H7 (cell line): Measurements from ENCODE around the gene SMARCD2. TPM values are rescaled to one million over a fixed set of nuclear protein-coding genes. Genes with fewer than 3 reads are reported as not detected.
"Not testable (repeated sequence)": the region's sequence is repeated elsewhere in the genome, so short reads cannot be mapped to it uniquely, and the experiment has no call there.

Source experiments
- DNase-seq: peaks from one replicate; pipeline ENCODE4 v3.0.0; 2012
- H3K27me3 ChIP-seq: 2 replicates; pipeline ENCODE4 v1.6.0; 2011; ENCODE audit warnings: mild to moderate bottlenecking, low read length; ENCODE audit not compliant: control insufficient read depth, insufficient read depth
- H3K36me3 ChIP-seq: replicated peaks from 2 replicates; pipeline ENCODE4 v1.5.1; 2011; ENCODE audit warnings: low read length; ENCODE audit not compliant: control insufficient read depth, insufficient read depth
- H3K4me3 ChIP-seq: 2 replicates; pipeline ENCODE4 v1.5.1; 2011; ENCODE audit warnings: low read depth, mild to moderate bottlenecking, control low read depth, low read length, moderate library complexity; ENCODE audit not compliant: insufficient read depth
- total RNA-seq: library from RNA; depleted of rRNA; stranded (reverse); fragments of >200 nt; shearing (Covaris generic); gene quantifications from 2 replicates; pipeline ENCODE4 v1.2.3, GENCODE V29; 2014; rRNA removed

Gene SMARCD2
- total RNA-seq = 141 and 144 TPM in 2 replicates

DNA sequence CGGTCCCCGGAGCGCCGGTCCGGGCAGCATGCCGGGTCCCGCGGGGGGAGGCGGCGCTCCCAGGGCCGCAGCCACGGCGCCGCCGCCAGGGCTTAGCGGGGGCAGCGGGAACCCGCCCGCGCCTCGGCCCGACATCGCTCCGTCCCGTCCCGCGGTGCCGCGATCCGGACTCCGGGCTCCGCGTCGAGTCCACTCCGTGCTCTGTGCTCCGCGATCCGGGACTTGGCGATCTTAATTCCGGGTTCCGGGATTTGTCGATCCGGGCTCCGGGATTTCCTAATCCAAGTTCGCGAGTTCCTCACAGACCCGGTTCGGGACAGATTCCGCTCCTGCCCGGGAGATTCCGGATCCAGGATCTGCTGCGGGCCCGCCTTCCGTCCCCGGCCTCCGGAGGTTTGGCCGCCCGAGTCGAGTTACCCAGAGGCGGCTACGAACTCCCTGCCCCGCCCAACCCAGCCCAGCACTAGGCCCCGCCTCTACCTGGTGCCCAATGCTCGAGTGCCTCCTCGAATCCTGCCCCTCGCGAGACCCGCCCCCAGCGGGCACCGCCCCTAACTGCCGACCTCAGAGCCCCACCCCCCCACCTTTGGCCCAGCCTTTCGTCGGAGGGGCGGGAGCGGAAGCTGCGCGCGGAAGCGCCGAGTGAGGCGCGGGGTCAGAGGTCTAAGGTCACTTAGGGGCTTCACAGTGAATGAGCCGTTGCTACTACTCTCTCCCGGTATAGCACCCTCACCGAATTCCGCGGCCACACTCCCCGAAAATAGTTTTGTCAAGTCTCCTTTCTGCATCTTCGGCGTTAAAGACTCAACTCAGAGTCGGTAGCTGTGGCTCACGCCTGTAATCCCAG is at the start of gene SMARCD2:
Gene SMARCD2, minus strand, starts transcription at position 146 of the 847 bp plus-strand sequence. Its CDS starts 11 bp downstream, at position 135.
- Histone ChIP-seq H3K36me3 (no peaks in the 10 kb centered on the region), H3K4me3 (peak within 1 kb of the TSS; percentile 78), H3K27me3 (peaks cover 2% of the 10 kb centered on the region)
- peak; percentile 99 for DNase-seq

DNA sequence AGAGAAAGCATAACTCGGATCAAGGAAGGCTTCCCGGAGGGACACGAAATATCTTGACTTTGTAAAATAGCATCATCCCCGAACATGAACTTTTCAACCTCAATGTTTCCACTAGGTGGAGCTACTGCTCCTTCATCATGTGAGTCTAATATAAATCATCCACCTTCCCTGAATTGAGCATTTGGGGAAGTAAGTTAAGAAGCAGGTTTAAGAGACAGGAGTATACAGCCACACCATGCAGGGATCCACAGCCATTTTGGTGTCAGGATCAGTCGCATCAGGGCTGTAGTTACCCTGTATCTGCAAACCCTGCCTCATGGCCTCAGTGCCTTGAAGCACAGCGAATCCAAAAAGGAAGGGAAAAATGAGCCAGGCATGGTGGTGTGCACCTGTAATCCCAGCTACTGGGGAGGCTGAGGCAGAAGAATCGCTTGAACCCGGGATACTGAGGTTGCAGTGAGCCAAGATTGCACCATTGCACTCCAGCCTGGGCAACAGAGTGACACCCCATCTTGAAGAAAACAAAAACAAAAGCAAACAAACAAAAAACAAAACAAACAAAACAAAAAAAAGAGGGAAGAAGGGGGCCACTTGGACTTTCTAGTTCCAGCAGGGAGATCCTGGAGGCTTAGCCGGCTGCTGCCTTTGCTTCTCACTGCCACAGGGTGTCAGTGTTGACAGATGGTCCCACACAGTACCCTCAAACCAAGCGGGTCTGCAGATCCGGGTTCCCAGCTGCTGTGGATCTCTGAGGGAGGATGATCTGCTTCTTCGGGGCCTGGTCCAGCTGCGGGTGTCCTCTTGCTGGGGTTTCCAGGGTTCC is 46.8 kb upstream of the SMARCD2 start:
- DNase-seq = peak; percentile 42
- not testable (repeated sequence) for H3K27me3 ChIP-seq, H3K4me3 ChIP-seq, H3K36me3 ChIP-seq

DNA sequence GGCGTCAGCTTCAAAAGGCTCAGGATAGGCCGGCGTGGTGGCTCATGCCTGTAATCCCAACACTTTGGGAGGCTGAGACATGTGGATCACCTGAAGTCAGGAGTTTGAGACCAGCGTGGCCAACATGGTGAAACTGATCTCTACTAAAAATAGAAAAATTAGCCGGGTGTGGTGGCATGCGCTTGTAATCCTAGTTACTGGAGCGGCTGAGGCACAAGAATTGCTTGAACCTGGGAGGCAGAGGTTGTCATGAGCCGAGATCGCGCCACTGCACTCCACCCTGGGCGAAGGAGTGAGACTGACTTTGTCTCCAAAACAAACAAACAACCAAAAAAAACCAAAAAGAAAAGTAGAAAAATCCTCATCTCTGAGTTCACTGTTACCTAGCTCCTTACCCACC is 42.6 kb upstream of the SMARCD2 start:
- H3K36me3 ChIP-seq, H3K27me3 ChIP-seq, H3K4me3 ChIP-seq, DNase-seq: not testable (repeated sequence)

DNA sequence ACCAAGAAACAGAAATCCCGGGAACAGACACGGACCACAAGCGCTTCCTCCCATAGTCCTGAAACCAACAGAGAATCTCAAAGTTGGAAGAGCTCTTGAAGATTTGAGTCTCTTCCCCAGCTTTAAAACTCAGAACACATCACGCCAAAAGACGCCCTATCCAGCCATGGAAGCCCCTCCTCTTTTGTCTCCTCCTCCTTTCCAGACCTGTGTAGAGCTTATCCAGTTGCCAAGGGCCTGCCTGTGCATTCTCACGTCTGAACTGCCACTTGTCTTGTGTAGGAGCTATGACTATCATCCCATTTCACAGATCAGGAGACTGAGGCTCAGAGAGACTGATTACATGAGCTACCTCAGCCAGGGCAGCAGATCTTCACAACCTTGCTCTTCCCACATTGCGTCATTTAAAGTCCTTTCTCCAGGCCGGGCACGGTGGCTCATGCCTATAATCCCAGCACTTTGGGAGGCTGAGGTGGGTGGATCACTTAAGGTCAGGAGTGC is 40.2 kb upstream of the SMARCD2 start:
- H3K4me3 ChIP-seq, H3K36me3 ChIP-seq, H3K27me3 ChIP-seq: not testable (repeated sequence)
- peak; percentile 19 for DNase-seq

DNA sequence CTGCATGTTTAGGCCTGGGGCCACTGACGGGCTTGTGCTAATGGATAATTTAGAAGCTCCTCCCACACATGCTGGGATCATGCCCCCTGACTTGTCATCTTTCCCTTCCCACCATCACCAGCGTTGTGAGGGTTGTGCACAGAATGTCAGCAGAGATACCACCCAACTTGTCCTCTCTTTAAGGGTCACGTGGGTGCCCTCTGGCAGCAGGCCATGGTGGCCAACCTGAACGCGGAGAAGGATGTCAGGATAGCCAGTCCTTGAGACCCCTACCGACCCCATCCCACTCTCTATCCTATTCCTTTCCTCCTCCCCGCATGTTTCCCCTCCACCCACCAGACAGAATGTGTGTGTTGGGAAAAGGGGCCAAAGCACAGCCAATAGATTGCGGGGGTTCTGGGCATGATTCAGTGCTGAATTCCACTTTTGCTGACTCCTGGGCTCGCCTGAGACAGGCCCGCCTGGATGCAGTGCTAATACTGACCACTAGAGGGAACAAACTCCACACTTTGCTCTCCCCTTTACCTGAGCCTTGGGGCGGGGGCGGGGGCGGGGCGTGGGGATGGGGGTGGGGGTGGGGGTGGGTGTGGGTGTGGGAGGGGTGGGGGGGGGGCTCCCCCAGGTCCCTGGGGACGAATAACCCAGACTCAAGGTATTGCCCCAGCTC is 39.6 kb upstream of the SMARCD2 start, which contains the start of gene GH2:
Gene GH2, minus strand, starts transcription at position 10 of the 667 bp plus-strand sequence. CDS start 143 bp downstream, outside the sequence.
- DNase-seq = peak; percentile 91
- Histone ChIP-seq H3K36me3 (no peaks in the 10 kb centered on the region), H3K27me3 (no peaks in the 10 kb centered on the region), H3K4me3 (no peak within 1 kb of the TSS)

GRCh38 chr17:63881337-63881736 is 38.9 kb upstream of the SMARCD2 start:
- DNase-seq = peak; percentile 77
- not testable (repeated sequence) for H3K4me3 ChIP-seq, H3K27me3 ChIP-seq, H3K36me3 ChIP-seq

DNA sequence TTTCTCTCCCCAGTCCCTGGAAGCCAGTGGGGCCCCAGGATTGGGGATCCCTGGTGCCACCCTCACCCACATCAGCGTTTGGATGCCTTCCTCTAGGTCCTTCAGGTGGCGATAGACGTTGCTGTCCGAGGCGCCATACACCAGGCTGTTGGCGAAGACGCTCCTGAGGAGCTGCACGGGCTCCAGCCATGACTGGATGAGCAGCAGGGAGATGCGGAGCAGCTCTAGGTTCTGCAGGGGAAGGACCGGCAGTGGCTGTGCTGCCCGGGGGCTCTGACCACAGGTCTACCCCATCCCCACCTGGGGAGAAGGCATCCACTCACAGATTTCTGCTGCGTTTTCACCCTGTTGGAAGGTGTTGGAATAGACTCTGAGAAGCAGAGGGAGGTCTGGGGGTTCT is 38.2 kb upstream of the SMARCD2 start:
- Histone ChIP-seq H3K4me3 (no peak overlapping the region), H3K36me3 (no peaks in the 10 kb centered on the region)
- peak; percentile 35 for DNase-seq

DNA sequence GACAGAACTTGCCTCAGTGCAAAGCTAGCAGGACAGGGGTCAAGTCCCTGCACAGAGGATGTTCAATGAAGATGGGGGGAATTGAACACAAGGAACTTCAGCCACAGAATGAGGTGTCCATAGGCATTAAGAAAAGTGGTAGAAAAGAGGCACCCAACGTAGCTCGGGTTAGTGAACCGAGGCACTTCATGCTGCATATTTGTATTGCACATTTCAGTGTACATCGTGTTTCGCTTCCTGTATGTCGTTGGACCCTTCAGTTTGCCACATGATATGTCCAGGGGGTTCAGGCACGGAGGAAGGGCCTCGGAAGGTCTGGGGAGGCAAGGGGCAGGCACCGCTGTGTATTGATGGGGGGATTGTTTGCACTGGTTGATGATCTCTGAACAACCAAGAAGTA is 35.9 kb upstream of the SMARCD2 start:
- H3K4me3 ChIP-seq, DNase-seq, H3K27me3 ChIP-seq, H3K36me3 ChIP-seq: not testable (repeated sequence)

More for the DNA sequence above, 38.2 kb upstream of the SMARCD2 start:
- no peaks in the 10 kb centered on the region for H3K27me3 ChIP-seq

GRCh38 chr17:63874693-63875092 is 32.2 kb upstream of the SMARCD2 start:
- not testable (repeated sequence) for H3K4me3 ChIP-seq, DNase-seq, H3K36me3 ChIP-seq, H3K27me3 ChIP-seq

DNA sequence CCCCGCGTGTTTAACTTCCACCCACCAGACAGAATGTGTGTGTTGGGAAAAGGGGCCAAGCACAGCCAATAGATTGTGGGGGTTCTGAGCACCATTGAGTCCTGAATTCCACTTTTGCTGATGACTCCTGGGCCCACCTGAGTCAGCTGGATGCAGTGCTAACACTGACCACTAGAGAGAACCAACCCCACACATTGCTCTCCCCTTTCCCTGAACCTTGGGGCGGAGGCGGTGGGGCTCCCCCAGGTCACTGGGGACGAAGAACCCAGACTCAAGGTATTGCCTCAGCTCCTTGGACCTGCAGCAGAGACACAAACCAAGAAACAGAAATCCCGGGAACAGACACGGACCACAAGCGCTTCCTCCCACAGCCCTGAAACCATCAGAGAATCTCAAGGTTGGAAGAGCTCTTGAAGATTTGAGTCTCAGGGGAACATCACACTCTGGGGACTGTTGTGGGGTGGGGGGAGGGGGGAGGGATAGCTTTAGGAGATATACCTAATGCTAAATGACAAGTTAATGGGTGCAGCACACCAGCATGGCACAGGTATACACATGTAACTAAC is 31.7 kb upstream of the SMARCD2 start:
- not testable (repeated sequence) for DNase-seq, H3K4me3 ChIP-seq, H3K27me3 ChIP-seq, H3K36me3 ChIP-seq

GRCh38 chr17:63873577-63873976 is 31.1 kb upstream of the SMARCD2 start, which contains the start of gene CSH2:
Gene CSH2 (minus strand): TSS chr17:63873677. CDS start chr17:63873614, 63 bp downstream.
- not testable (repeated sequence) for H3K27me3 ChIP-seq, H3K4me3 ChIP-seq, H3K36me3 ChIP-seq, DNase-seq

DNA sequence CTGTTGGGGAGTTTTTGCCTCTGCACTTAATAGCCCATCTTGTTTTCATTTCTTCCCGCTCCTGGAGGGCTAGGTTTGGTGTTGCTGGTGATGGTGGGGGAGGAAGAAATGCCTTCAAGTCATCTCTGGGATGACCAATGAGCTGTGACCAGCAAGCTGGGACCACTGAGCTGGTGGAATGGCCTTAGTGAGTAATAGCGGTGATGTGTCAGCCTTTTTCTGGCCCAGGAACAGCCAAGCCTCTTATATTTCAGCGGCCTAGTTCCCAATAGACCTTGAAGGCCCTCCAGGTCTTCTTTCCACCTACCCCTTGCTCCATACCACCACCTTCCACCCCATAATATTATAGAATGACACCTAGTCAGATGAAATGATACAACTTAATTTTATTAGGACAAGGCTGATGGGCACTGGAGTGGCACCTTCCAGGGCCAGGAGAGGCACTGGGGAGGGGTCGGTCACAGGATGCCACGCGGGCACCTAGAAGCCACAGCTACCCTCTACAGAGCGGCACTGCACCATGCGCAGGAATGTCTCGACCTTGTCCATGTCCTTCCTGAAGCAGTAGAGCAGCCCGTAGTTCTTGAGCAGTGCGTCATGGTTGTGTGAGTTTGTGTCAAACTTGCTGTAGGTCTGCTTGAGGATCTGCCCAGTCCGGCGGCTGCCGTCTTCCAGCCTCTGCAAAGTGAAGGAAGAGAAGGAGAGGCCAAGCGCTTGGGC is 29.3 kb upstream of the SMARCD2 start:
- not testable (repeated sequence) for H3K4me3 ChIP-seq, DNase-seq, H3K27me3 ChIP-seq, H3K36me3 ChIP-seq

- not testable (repeated sequence) for H3K36me3 ChIP-seq, H3K27me3 ChIP-seq, DNase-seq, H3K4me3 ChIP-seq
These were observed 27.8 kb upstream of the SMARCD2 start for GRCh38 chr17:63870292-63870665.
